ENCODE data around the gene EXOC6B.

EXOC6B gene

DNA sequence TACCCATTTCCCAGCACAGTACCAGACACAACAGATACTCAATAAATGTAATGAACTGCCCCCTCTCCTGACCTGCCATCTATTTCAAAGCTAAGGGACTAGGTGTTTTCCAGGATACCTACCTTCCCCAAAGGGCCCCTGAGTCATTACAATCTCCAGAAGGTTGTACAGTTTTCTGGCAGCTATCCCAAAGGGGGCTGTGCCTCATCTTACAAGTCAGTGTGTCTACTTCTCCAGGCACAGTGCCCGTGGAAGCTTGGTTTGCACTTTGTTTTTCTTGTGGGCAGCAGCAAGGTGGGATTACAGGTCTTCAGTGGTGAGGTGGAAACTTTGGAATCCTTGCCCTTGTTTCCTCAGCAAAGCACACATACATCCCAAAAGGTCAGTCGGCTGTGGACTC lies 615.4 kb downstream of the EXOC6B start:
- DNase-seq (ENCODE audit: low read depth), result no peak

DNA sequence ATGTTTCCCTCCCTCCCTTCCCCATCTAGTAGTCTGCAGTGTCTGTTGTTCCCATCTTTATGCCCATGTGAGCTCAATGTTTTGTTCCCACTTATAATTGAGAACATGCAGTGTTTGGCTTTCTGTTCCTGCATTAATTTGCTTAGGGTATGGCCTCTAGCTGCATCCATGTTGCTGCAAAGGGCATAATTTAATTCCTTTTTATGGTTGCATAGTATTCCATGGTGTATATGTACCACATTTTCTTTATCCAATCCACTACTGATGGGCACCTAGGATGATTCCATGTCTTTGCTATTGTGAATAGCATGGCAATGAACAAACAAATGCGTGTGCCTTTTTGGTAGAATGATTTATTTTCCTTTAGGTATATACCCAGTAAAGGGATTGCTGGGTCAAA lies 617.6 kb downstream of the EXOC6B start:
- no peak for DNase-seq (ENCODE audit: low read depth)

DNA sequence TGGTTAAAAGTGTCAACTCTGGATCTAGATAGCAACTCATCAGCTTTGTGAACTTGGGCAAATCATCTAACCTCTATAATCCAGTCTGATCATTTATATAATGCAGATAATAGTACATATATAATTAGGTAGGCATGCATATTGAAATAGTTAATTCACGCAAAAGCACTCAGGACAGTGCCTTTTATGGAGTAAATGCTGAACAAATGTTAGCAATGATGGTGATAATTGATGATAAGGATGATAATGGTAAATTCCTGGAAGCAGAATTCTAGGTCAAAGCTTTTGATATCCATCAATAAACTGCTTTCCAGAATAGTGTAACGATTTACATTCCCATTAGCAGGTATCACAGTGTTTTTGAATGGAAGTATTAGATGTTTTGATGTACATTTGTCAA lies 618.5 kb downstream of the EXOC6B start:
- DNase-seq (ENCODE audit: low read depth), result no peak

DNA sequence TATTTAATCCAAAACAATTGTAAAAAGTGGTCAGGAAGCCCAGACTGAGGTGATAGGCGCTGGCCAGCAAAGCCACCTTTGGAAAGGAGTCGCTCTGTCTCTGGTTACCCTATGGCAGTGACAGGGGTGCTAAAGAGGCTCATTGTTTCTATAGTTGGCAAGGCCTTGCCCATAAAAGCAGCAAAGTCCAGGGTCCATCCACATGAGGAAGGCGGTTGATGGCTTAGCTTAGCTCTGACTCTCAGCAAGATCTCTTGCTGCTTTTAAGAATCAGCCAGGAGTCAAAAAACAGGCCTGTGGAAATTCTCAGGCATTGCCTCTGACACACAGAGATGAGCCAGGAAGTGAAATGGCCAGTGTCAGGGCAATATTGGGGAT lies 620.3 kb downstream of the EXOC6B start:
- DNase-seq (ENCODE audit: low read depth), result no peak

DNA sequence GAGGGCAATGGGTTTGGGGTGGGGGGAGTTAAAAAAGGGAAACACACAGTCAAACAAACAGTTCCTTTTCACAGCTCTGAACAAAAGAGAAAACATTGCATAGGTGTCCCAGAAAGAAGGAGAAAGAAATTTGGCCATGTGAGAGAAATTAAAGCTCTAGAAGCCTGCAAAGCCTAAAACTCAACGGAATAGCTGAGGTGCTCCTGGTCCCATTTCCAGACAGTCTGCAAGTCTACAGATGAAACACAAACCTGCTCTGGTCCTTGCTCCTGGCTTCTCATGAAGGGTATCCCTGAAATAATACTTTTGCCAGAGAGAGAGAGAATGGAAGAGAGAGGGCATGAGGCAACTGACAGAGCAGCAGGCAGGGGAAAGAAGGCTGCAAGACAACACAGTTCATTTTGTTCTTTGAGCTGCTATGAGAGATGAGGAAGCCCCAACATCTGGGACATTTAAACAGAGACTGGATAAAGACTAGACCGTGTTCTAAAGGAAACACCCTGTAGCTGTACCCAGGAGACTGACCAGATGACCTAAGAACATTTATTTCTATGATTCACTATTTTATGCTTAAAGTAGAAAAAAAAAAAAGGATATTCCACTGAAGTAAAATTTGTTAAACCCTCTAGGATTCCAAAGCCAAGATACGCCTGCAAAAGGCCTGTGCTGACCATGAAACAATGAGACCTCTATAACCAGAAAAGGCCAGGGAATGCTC lies 620.9 kb downstream of the EXOC6B start:
- no peak for DNase-seq (ENCODE audit: low read depth)

DNA sequence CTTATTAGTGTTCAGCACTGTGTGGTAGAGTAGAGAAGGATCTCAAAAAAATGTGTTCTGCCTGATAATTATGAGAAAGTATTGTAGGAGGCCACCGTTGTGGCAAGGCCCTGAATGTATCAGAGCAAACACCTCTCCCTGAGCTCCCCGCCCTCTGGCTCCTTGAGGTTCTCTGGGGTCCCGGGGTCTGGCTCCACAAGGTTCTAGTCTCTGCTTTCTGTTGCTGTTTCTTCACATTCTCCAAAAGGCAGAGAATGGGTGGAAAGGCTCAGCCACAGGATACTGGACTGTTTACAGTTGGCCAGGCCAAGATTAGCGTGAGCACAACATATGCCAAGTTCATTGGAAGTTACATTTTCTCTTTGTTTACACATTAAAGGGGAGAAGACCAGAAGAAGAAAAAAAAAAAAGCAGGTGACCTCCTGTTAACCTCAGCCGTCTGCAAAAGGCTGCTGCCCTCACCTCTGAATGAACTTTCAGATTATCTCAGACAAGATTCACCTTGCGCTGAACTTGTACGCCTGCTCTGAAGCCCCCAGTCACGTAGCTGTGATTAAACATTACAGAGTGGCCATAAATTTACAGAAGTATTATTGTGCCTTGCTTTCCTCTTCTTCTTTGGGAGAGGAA lies 621.6 kb downstream of the EXOC6B start:
- DNase-seq (ENCODE audit: low read depth), result no peak

DNA sequence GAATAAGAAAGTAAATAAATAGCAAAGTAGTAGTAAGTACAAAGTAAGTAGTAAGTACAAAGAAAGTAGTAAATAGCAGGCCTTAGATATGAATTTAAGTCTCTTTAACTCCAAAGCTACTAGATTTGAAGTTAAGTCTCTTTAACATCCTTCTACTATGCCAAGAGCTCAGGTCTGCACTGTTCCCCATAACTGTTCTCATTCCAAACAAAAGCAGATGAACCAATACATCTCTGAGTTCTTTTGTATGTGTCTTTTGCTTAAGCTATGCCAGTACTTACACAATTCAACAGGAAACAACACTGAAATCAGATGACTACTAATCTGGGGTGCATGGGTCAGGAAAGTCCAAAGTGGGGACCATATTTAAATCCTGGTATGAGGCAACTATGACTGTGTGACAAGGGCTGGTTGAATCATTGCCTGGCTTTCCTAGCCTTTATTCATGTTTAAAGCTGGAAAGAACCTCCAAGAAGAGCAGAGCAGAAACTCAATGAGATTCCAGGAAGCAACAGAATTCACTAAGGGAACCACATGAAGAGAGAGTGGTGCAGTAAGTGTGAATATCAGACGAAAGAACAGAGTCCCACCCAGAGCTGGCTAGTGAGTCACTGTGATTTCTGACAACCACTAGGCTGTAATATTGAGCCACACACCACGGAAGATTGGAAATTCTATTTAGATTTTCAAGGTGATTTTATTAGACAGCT lies 627.1 kb downstream of the EXOC6B start:
- no peak for DNase-seq (ENCODE audit: low read depth)

DNA sequence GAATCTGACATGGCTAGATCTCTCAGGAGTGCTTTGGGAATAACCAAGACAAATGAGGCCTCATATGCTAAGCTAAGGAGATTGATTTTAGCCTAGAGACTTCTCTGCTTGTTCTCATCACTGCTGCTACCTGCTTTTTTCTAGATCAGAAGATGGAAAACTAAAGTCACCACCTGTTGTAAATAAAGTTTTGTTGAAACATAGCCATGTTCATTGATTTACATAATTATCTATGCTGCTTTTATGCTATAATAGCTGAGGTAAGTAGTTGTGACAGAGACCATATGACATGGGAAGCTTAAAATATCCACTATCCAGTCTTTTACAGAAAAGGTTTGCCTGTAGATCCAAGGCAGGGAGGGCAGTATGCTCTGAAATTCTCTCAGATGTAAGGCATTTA lies 632.1 kb downstream of the EXOC6B start:
- no peak for DNase-seq (ENCODE audit: low read depth)

DNA sequence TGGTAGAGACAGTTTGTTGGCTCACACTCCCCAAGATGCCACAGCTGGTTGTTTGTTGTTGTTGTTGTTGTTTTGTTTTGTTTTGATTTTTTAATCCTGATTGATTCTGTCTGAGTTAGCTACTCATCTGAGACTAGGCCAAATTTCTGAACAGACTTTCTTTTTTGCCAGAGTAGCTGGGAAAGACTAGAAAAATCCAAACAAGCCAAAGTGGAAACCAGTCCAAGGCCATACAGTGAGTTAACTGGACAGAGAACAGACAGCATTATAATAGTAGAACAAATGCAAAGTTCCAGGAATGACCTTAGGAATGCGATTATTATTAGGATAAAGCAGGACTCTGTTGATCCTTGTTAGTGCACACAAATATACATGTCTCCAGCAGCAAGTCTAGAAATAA lies 634.4 kb downstream of the EXOC6B start:
- no peak for DNase-seq (ENCODE audit: low read depth)

DNA sequence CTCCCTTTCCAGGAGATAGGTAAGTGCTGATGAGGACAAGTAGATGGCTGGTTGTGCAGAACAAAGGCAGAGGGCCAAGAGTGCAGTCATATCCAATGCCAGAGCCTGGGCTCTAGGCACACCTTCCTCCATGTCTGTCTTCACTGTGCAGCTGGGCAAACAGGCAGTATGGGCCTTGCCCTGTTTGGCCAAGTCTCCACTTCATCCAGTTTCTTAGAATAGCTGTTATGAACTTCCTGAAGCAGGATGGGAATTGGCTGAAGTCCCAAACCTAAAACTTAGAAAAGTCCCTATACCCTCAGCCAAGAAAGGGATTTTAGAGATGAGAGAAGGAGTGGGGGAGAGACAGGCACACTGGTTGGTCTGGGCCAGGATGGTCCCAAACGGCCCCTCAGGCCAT lies 640.6 kb downstream of the EXOC6B start:
- no peak for DNase-seq (ENCODE audit: low read depth)

DNA sequence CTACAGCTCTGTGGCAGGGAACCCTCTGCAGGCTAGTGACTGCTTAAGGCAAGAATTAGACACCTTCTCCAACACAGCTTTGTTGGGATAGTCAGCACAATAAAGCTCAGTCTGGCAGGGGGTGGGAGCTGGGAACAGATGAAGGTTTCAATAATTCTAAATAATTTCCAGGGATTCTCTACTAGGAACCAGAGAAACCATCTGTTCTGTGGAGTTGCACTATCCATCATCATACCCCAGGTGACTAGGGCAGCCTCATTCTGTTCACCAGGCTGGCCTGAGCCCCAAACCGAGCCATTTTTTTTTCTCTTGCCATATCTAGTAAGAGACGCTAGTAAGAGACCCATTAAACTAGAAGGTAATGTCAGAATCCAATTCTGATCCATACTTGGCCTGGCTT lies 642.4 kb downstream of the EXOC6B start:
- no peak for DNase-seq (ENCODE audit: low read depth)

DNA sequence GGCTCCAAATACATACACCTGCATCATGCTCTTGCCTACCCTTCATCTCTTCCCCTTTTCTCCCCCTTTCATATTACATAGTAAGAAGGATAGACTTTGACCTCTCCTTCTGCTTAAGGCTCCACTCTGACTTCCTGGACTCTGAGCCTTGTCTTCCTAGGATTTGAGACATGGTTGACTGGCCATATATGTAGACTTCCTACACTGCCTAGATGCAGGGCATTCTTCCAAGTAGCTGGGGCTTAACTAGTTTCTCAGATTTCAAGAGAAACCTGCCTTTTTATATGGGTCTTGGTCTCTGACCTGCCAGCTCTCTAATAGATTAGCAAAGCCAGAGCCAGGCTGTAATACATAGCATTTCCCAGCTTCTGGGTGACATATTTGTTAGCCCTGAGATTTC lies 642.8 kb downstream of the EXOC6B start:
- no peak for DNase-seq (ENCODE audit: low read depth)

DNA sequence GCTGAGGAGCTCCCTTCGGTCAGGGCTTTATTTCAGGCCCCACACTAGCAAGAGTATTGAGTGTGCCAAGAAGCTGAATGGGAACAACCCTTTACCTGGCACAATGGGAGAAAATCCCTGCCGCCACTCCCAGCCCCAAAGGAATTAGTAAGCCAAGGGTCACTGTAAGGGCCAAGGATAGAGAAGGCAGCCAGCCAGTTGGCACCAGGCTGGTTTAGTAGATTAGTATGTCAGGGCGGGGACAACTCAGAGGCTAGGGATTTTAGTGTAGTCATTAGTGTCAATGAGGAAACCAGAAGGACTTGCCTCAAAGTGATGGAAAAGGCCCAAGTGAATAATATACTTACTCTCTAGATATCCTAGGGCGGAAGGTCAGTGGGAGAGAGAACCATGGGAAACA lies 643.3 kb downstream of the EXOC6B start:
- no peak for DNase-seq (ENCODE audit: low read depth)

DNA sequence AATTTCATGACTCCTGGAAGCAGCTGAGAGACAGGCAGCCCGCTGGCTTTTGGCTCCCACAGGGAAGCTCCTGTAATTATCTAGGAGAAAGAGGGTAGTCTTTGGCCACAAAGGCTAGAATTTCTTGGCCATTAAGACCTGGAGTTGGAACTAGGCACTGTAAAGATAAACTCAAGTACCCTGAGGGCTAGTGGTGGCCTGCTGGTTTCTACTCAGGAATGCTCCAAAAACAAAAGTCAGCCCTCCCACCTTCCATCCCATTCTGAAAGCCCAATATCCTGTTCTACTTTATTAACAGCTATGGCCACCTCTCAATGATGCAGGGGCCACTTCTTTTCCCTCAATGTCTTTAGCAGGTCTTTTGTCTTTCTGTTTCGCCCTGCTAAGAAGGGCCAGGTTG lies 644.2 kb downstream of the EXOC6B start:
- DNase-seq (ENCODE audit: low read depth), result no peak

DNA sequence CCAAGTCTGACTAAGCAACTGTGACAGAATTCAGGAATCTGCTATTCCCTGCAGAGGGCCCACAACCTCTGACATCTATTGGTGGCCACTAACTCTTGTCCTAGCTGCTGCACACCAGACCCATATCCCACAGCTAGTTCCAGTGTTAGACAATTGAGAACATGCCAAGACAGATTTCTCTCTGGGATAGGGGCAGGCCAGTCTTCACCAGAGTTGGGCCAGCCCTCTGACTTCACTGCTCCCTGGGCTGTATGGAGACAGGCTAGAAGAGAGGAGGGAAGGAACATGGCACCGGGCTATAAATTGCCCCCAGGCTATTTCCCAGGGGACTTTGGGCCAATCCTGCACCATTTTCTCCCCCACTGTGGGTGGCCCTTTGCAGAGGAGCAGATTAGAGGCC lies 645.5 kb downstream of the EXOC6B start:
- no peak for DNase-seq (ENCODE audit: low read depth)

DNA sequence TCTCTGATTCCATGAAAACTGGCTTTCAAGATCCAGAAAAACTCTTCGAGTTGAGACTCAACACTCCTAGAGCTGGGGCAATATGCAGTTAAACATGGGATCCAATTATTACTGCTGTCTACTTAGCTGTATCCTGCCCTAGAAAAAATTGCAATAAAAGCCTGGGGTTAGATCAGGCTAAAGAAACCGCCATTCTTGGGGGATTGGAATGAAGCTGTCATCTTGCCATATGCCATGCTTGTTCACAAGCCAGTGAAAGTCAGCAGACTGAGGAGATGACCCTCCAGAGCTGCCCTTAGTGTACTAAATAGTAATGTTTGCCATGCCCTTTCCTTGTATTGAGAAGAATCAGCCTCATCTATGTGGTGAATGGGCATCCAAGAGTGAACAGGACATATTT lies 647.3 kb downstream of the EXOC6B start:
- no peak for DNase-seq (ENCODE audit: low read depth)

DNA sequence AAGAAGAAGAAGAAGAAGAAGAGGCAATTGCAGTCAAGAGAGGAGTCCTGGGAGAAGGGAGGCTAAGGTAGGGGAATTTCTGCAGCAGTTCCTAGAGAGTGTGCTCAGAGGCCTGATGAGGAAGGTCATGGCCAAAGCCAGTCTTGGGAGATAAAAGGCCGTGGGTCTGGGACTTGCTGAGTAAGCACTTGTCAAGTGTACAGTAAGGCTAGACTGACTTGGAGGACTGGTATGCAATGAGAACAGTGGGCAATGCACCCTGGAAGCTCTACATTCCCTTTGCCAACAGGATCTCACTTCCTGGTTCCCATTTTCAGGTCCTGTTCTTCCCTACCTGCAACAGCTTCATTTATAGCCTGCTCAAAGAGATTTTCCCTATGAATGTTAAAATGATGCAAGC lies 649.6 kb downstream of the EXOC6B start:
- DNase-seq (ENCODE audit: low read depth), result no peak

DNA sequence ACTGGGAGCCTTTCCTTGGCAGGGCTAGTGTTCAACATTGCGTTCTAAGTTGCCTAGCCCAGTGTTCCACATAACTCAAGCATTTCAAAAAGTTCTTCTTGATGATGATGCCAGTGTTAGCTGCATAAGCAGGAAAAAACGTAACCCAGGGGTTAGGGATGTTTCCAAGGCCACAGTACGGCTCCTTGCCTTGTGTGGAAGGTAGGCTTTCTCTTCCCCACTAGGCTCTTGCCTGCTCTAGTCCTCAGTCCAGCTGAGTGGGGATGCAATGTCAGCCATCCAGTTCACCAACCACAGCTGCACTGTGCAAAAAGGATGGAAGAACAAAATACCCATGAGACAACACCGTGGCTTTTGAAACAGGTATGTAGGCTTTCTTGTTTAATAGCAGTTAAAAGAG lies 650.2 kb downstream of the EXOC6B start:
- no peak for DNase-seq (ENCODE audit: low read depth)

DNA sequence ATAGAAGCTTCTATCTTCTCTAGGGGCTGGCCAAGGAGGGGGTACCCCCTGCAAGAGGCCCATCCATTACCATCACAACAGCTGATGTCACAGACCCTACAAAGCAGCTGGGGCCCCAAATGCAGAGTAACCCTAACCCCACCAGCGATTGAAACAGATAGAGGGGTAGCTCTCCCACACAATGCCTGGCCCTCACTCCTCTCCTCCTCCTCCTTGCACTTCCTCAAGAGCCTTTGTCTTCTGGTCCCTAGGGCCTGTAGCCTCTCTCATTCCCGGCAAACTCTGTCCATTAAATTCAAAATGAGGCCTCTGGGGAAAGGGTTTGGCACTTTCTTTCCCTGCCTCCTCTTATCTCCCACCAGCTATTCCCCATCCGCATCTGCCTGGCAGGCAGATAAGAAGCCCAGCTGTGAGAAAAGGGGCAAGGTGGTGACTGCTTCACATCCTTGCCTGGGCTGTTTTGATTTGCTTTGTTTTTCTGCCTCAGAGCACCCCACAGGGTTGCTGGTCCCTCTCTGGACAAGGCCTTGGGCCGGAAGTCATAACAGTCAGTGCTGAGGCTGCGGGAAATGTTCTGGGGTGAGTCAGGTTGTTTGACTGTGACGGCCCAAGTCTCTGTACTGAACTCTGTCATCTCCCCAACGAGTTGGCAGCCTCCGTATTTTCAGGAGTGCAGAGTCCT lies 652.1 kb downstream of the EXOC6B start:
- DNase-seq (ENCODE audit: low read depth), result no peak

DNA sequence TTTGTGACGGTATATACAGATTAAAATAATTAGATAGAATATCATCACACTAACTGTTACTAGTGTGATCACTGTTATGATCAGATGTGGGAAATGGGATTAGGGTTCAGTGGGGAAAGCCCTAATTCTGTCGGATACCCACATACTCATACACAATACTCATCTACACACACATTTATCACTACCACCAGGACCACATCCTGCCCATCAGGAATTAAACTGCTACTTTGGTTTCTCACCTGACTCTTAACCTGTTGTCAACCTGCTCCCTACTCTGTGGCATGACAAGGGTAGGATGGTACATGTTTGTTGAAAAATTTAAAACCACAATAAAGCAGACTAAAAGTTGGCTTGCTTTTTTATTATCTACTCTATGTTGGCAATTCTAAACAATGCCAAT lies 653.4 kb downstream of the EXOC6B start:
- DNase-seq (ENCODE audit: low read depth), result no peak

DNA sequence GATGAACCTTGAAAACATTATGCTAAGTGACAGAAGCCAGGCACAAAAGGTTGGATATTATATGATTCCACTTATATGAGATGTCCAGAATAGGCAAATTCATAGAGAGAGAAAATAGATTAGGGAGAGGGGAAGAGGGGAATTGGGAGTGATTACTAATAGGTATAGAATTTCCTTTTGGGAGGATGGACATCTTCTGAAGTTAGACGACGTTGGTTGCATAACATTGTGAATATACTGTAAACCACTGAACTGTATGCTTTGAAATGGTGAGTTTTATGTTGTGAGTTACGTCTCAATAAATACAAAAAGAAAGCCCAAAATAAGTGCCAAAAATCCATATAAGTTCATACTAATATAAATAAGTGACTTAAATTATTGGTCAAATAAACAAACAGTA lies 659.6 kb downstream of the EXOC6B start:
- no peak for DNase-seq (ENCODE audit: low read depth)

DNA sequence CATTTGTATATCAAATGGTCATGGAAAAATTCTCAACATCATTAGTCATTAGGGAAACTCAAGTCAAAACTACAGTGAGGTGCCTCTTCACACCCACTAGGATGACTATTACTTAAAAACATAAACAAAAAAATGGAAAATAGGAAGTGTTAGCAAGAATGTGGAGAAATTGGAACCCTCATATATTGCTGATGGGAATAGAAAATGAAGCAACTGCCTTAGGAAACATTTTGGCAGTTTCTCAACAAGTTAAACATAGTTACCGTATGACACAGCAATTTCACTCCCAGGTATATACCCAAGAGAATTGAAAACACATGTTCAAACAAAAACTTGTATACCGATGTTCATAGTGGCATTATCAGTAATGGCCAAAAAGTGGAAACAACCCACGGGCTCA lies 660.0 kb downstream of the EXOC6B start:
- DNase-seq (ENCODE audit: low read depth), result no peak

DNA sequence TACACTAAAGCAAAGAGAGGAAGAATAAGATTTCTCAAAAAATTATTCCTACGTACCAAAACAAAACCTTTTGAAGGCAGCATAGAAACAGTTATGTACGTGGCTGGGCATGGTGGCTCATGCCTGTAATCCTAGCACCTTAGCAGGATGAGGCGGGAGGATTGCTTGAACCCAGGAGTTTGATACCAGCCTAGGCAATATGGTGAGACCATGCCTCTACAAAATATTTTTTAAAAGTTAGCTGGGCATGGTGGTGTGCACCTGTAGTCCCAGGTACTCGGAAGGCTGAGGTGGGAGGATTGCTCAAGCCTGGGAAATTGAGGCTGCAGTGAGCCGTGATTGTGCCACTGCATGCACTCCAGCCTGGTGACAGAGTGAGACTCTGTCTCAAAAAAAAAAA lies 663.3 kb downstream of the EXOC6B start:
- no peak for DNase-seq (ENCODE audit: low read depth)

All from activated T-cell treated with anti-CD3 and anti-CD28 coated beads for 24 hours (primary cell).